ENCODE results near the gene RNF167. TPM values are rescaled to one million over a fixed set of nuclear protein-coding genes. Genes with fewer than 3 reads are reported as not detected.

RNF167 gene
- total and polyA plus RNA-seq, 2 of the 13 experiments (the other 11 are each of a cell fraction or from before 2014, with no cell fraction given) = 44.1 to 45.4 TPM

DNA sequence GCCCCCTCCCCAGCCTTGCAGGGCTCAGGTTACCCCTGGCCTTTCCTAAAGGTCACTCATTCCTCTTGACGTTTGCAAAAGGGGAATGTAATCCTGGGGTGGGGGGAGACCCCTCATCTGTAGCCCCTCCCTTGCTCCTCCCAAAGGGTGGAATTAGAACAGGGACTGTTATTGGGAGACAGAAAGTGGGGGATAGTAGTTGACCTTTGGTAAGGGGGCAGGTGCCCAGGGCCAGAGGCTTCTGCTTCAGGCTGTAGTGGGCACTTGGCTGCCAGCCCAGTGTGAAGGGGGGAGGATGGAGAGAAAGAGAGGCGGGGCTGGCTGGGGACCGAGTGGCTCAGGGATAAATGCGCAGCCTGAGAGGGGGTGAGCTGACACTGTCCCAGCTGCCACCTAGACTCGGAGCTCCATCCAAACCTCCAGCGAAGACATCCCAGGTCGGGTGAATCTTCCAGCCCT is 10.7 kb downstream of the RNF167 start, which contains the start of gene ENO3 (continued):
- TF ChIP-seq, protein P1, sequence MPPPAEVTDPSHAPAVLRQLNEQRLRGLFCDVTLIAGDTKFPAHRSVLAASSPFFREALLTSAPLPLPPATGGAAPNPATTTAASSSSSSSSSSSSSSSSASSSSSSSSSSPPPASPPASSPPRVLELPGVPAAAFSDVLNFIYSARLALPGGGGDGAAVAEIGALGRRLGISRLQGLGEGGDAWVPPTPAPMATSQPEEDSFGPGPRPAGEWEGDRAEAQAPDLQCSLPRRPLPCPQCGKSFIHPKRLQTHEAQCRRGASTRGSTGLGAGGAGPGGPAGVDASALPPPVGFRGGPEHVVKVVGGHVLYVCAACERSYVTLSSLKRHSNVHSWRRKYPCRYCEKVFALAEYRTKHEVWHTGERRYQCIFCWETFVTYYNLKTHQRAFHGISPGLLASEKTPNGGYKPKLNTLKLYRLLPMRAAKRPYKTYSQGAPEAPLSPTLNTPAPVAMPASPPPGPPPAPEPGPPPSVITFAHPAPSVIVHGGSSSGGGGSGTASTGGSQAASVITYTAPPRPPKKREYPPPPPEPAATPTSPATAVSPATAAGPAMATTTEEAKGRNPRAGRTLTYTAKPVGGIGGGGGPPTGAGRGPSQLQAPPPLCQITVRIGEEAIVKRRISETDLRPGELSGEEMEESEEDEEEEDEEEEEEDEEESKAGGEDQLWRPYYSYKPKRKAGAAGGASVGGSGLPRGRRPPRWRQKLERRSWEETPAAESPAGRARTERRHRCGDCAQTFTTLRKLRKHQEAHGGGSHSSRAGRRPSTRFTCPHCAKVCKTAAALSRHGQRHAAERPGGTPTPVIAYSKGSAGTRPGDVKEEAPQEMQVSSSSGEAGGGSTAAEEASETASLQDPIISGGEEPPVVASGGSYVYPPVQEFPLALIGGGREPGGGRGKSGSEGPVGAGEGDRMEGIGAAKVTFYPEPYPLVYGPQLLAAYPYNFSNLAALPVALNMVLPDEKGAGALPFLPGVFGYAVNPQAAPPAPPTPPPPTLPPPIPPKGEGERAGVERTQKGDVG (CRISPR knock-in tag; IDR thresholded peaks at IDR 0.05; ENCODE audit: borderline replicate concordance) = 0 out of 2 replicates have a peak, but pooled peaks have one; percentile 40
- peak; percentile 71; the same call in 1 of the 2 replicates for TF ChIP-seq SAP130 (CRISPR knock-in tag; IDR thresholded peaks at IDR 0.05; ENCODE audit: low read depth)
- TF ChIP-seq SPEN (CRISPR knock-in tag; IDR thresholded peaks at IDR 0.05; ENCODE audit: low read depth) = no peak
- TF ChIP-seq ZNF644 (CRISPR knock-in tag; IDR thresholded peaks at IDR 0.05; ENCODE audit: low read depth) = no peak
- TF ChIP-seq, protein P2, sequence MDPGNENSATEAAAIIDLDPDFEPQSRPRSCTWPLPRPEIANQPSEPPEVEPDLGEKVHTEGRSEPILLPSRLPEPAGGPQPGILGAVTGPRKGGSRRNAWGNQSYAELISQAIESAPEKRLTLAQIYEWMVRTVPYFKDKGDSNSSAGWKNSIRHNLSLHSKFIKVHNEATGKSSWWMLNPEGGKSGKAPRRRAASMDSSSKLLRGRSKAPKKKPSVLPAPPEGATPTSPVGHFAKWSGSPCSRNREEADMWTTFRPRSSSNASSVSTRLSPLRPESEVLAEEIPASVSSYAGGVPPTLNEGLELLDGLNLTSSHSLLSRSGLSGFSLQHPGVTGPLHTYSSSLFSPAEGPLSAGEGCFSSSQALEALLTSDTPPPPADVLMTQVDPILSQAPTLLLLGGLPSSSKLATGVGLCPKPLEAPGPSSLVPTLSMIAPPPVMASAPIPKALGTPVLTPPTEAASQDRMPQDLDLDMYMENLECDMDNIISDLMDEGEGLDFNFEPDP (CRISPR knock-in tag; conservative IDR thresholded peaks at IDR 0.05) = no peak
- no peak for TF ChIP-seq NFE2L1 (CRISPR knock-in tag; IDR thresholded peaks at IDR 0.05; ENCODE audit: borderline replicate concordance)
- TF ChIP-seq, protein P3, sequence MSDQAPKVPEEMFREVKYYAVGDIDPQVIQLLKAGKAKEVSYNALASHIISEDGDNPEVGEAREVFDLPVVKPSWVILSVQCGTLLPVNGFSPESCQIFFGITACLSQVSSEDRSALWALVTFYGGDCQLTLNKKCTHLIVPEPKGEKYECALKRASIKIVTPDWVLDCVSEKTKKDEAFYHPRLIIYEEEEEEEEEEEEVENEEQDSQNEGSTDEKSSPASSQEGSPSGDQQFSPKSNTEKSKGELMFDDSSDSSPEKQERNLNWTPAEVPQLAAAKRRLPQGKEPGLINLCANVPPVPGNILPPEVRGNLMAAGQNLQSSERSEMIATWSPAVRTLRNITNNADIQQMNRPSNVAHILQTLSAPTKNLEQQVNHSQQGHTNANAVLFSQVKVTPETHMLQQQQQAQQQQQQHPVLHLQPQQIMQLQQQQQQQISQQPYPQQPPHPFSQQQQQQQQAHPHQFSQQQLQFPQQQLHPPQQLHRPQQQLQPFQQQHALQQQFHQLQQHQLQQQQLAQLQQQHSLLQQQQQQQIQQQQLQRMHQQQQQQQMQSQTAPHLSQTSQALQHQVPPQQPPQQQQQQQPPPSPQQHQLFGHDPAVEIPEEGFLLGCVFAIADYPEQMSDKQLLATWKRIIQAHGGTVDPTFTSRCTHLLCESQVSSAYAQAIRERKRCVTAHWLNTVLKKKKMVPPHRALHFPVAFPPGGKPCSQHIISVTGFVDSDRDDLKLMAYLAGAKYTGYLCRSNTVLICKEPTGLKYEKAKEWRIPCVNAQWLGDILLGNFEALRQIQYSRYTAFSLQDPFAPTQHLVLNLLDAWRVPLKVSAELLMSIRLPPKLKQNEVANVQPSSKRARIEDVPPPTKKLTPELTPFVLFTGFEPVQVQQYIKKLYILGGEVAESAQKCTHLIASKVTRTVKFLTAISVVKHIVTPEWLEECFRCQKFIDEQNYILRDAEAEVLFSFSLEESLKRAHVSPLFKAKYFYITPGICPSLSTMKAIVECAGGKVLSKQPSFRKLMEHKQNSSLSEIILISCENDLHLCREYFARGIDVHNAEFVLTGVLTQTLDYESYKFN (CRISPR knock-in tag; conservative IDR thresholded peaks at IDR 0.05) = peak; percentile 78
- TF ChIP-seq, protein P4, sequence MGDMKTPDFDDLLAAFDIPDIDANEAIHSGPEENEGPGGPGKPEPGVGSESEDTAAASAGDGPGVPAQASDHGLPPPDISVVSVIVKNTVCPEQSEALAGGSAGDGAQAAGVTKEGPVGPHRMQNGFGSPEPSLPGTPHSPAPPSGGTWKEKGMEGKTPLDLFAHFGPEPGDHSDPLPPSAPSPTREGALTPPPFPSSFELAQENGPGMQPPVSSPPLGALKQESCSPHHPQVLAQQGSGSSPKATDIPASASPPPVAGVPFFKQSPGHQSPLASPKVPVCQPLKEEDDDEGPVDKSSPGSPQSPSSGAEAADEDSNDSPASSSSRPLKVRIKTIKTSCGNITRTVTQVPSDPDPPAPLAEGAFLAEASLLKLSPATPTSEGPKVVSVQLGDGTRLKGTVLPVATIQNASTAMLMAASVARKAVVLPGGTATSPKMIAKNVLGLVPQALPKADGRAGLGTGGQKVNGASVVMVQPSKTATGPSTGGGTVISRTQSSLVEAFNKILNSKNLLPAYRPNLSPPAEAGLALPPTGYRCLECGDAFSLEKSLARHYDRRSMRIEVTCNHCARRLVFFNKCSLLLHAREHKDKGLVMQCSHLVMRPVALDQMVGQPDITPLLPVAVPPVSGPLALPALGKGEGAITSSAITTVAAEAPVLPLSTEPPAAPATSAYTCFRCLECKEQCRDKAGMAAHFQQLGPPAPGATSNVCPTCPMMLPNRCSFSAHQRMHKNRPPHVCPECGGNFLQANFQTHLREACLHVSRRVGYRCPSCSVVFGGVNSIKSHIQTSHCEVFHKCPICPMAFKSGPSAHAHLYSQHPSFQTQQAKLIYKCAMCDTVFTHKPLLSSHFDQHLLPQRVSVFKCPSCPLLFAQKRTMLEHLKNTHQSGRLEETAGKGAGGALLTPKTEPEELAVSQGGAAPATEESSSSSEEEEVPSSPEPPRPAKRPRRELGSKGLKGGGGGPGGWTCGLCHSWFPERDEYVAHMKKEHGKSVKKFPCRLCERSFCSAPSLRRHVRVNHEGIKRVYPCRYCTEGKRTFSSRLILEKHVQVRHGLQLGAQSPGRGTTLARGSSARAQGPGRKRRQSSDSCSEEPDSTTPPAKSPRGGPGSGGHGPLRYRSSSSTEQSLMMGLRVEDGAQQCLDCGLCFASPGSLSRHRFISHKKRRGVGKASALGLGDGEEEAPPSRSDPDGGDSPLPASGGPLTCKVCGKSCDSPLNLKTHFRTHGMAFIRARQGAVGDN (CRISPR knock-in tag; IDR thresholded peaks at IDR 0.05) = peak; percentile 57
- TF ChIP-seq, protein P5, sequence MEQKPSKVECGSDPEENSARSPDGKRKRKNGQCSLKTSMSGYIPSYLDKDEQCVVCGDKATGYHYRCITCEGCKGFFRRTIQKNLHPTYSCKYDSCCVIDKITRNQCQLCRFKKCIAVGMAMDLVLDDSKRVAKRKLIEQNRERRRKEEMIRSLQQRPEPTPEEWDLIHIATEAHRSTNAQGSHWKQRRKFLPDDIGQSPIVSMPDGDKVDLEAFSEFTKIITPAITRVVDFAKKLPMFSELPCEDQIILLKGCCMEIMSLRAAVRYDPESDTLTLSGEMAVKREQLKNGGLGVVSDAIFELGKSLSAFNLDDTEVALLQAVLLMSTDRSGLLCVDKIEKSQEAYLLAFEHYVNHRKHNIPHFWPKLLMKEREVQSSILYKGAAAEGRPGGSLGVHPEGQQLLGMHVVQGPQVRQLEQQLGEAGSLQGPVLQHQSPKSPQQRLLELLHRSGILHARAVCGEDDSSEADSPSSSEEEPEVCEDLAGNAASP (CRISPR knock-in tag; IDR thresholded peaks at IDR 0.05; ENCODE audit: borderline replicate concordance) = peak; percentile 26; the same call in 1 of the 2 replicates
- no peak for TF ChIP-seq GATAD1 (CRISPR knock-in tag; IDR thresholded peaks at IDR 0.05)
- TF ChIP-seq ZSCAN22 (CRISPR knock-in tag; IDR thresholded peaks at IDR 0.05) = no peak
- TF ChIP-seq ZNF431 (CRISPR knock-in tag; IDR thresholded peaks at IDR 0.05; ENCODE audit: borderline replicate concordance, low read depth) = no peak
- TF ChIP-seq CREM (IDR thresholded peaks at IDR 0.05) = peak; percentile 42; the same call in 1 of the 2 replicates
- TF ChIP-seq CREM (CRISPR knock-in tag; IDR thresholded peaks at IDR 0.05) = no peak
- no peak for TF ChIP-seq EEA1 (CRISPR knock-in tag; IDR thresholded peaks at IDR 0.05; ENCODE audit: borderline replicate concordance)

All from HepG2 (cell line).